SK-N-SH (cell line): Measurements from ENCODE around the gene SPOCK3. TPM values are rescaled to one million over a fixed set of nuclear protein-coding genes. Genes with fewer than 3 reads are reported as not detected.

Experiments used
- CTCF ChIA-PET: fragments of 300-600, 350-600 bp; formaldehyde crosslinking; extraction: SDS; loops from one replicate; lab custom pipeline; 2021; lab: Yijun Ruan, JAX
- POLR2A ChIA-PET: fragments of 350-600 bp; sonication (Branson Sonifier 250); formaldehyde crosslinking; extraction: SDS; loops from one replicate; lab custom pipeline; 2020; ENCODE audit warnings: antibody characterized with exemption, inconsistent platforms; lab: Yijun Ruan, JAX
- DNase-seq: peaks from one replicate; pipeline ENCODE4 v3.0.0; 2012
- H2AFZ ChIP-seq: fragments of 200-600 bp; sonication (generic); 2 replicates; pipeline ENCODE4 v1.8.1; 2016; ENCODE audit warnings: antibody characterized with exemption, mild to moderate bottlenecking, low read depth
- H3F3A ChIP-seq: fragments of 200-600 bp; sonication (generic); replicated peaks from 2 replicates; pipeline ENCODE3; 2016; ENCODE audit warnings: antibody characterized with exemption, mild to moderate bottlenecking; ENCODE audit not compliant: insufficient read depth
- H3K27ac ChIP-seq, 2 experiments: fragments of 200-500 bp in 1 of 2; fragments of 200-600 bp in 1 of 2; sonication (Bioruptor generic) in 1 of 2; sonication (generic), shearing (Covaris generic) in 1 of 2; 2 replicates each; pipeline versions ENCODE4 v1.5.1 to v1.6.1; 2014 to 2016; ENCODE audit warnings: low read depth in 2 of 2, inconsistent platforms in 1 of 2, low read length in 1 of 2, mild to moderate bottlenecking in 1 of 2, mixed read lengths in 1 of 2
- H3K27me3 ChIP-seq: fragments of 200-600 bp; sonication (generic), shearing (Covaris generic); 2 replicates; pipeline ENCODE4 v1.6.1; 2016; ENCODE audit warnings: mixed run types; ENCODE audit not compliant: insufficient read depth
- H3K36me3 ChIP-seq, 2 experiments: fragments of 200-500 bp in 1 of 2; fragments of 200-600 bp in 1 of 2; sonication (Bioruptor generic) in 1 of 2; sonication (generic) in 1 of 2; replicated peaks in 1 of 2; 2 replicates each; pipeline versions ENCODE3 to v1.5.1; 2014 to 2016; ENCODE audit warnings: low read length in 1 of 2, mild to moderate bottlenecking in 1 of 2; ENCODE audit not compliant: insufficient read depth in 2 of 2, control insufficient read depth in 1 of 2
- H3K4me1 ChIP-seq, 2 experiments: fragments of 200-500 bp in 1 of 2; fragments of 200-600 bp in 1 of 2; sonication (Bioruptor generic) in 1 of 2; sonication (generic), shearing (Covaris generic) in 1 of 2; 2 replicates each; pipeline versions ENCODE4 v1.5.1 to v1.6.1; 2014 to 2016; ENCODE audit warnings: low read depth in 1 of 2, low read length in 1 of 2, mixed run types in 1 of 2; ENCODE audit not compliant: insufficient read depth in 2 of 2, control insufficient read depth in 1 of 2
- H3K4me2 ChIP-seq: fragments of 200-600 bp; sonication (generic), shearing (Covaris generic); 2 replicates; pipeline ENCODE4 v1.6.1; 2017; ENCODE audit warnings: mixed run types
- H3K4me3 ChIP-seq, 2 experiments: fragments of 200-500 bp in 1 of 2; fragments of 200-600 bp in 1 of 2; sonication (Bioruptor generic) in 1 of 2; sonication (generic), shearing (Covaris generic) in 1 of 2; 2 replicates each; pipeline versions ENCODE4 v1.5.1 to v1.8.1; 2014 to 2016; ENCODE audit warnings: low read depth in 2 of 2, inconsistent platforms in 1 of 2, low read length in 1 of 2, mild to moderate bottlenecking in 1 of 2, mixed read lengths in 1 of 2, moderate library complexity in 1 of 2
- H3K79me2 ChIP-seq: fragments of 200-600 bp; sonication (generic); 2 replicates; pipeline ENCODE4 v1.8.1; 2017; ENCODE audit warnings: mild to moderate bottlenecking; ENCODE audit not compliant: insufficient read depth
- H3K9ac ChIP-seq: fragments of 200-600 bp; sonication (generic); 2 replicates; pipeline ENCODE4 v1.6.1; 2017; ENCODE audit warnings: mixed run types
- H3K9me2 ChIP-seq: fragments of 200-600 bp; sonication (generic); 2 replicates; pipeline ENCODE4 v1.6.1; 2017; ENCODE audit warnings: mixed run types
- H3K9me3 ChIP-seq: fragments of 200-600 bp; sonication (generic); 2 replicates; pipeline ENCODE4 v1.6.1; 2017; ENCODE audit warnings: mixed run types, mild to moderate bottlenecking, moderate library complexity
- H4K20me1 ChIP-seq: fragments of 200-600 bp; sonication (generic); 2 replicates; pipeline ENCODE4 v1.6.1; 2017; ENCODE audit warnings: mild to moderate bottlenecking, mixed run types; ENCODE audit not compliant: insufficient read depth
- CHD2 ChIP-seq: fragments of 150-350 bp; IDR thresholded peaks from 2 replicates; pipeline ENCODE4 v1.6.1; 2018; ENCODE audit warnings: low read length; ENCODE audit not compliant: partially characterized antibody
- ELF1 ChIP-seq: IDR thresholded peaks from 2 replicates; pipeline ENCODE4 v1.4.0; 2012
- EP300 ChIP-seq, 2 experiments: IDR thresholded peaks; 2 replicates each; pipeline versions ENCODE4 v1.4.0 to v1.6.1; 2012; ENCODE audit warnings: borderline replicate concordance in 1 of 2, low read depth in 1 of 2, low read length in 1 of 2
- FOSL2 ChIP-seq: IDR thresholded peaks from 2 replicates; pipeline ENCODE4 v1.4.0; 2012; ENCODE audit warnings: low read depth, mild to moderate bottlenecking, moderate library complexity, borderline replicate concordance
- GATA2 ChIP-seq: sonication (generic); formaldehyde crosslinking; IDR thresholded peaks from 2 replicates; pipeline ENCODE4 v1.5.0; 2020; ENCODE audit warnings: mild to moderate bottlenecking, missing genetic modification reagents
- JUND ChIP-seq: IDR thresholded peaks from 2 replicates; pipeline ENCODE4 v1.4.0; 2012
- MXI1 ChIP-seq: IDR thresholded peaks from 2 replicates; pipeline ENCODE4 v1.6.1; 2012; ENCODE audit warnings: mild to moderate bottlenecking, low read depth, low read length, improper control_type of control experiment
- NRF1 ChIP-seq: IDR thresholded peaks from 2 replicates; pipeline ENCODE4 v1.6.1; 2012; ENCODE audit warnings: low read depth, mild to moderate bottlenecking, low read length
- RAD21 ChIP-seq: IDR thresholded peaks from 2 replicates; pipeline ENCODE4 v1.6.1; 2012; ENCODE audit warnings: mild to moderate bottlenecking, low read length
- RCOR1 ChIP-seq: fragments of 150-350 bp; IDR thresholded peaks from 2 replicates; pipeline ENCODE4 v1.6.1; 2017; ENCODE audit warnings: antibody characterized with exemption, low read length
- RXRA ChIP-seq: IDR thresholded peaks from 2 replicates; pipeline ENCODE4 v1.4.0; 2012; ENCODE audit warnings: low read depth, mild to moderate bottlenecking, borderline replicate concordance
- SIN3A ChIP-seq: IDR thresholded peaks from 2 replicates; pipeline ENCODE4 v1.6.1; 2012; ENCODE audit warnings: low read depth, mild to moderate bottlenecking, low read length, moderate library complexity, borderline replicate concordance
- TAF1 ChIP-seq: IDR thresholded peaks from 2 replicates; pipeline ENCODE4 v1.6.1; 2012; ENCODE audit warnings: low read depth, mild to moderate bottlenecking, low read length, moderate library complexity, borderline replicate concordance
- TCF12 ChIP-seq: IDR thresholded peaks from 2 replicates; pipeline ENCODE4 v1.4.0; 2012
- TEAD4 ChIP-seq: IDR thresholded peaks from 2 replicates; pipeline ENCODE4 v1.4.0; 2012; ENCODE audit warnings: mild to moderate bottlenecking, borderline replicate concordance; ENCODE audit not compliant: insufficient read depth
- WGBS: methylation state at CpG from one replicate; pipeline ENCODE4 v1.1.6; 2017; ENCODE audit warnings: low lambda C conversion rate; 5-methylcytosine and 5-hydroxymethylcytosine counted together
- polyA plus RNA-seq, 3 experiments: library from polyadenylated mRNA; depleted of rRNA; stranded (reverse); fragments of >200 nt; gene quantifications; 2 replicates each; pipeline ENCODE4 v1.2.3, GENCODE V29; 2012
- TF ChIP-seq, protein P1 (sequence below): IDR thresholded peaks from 2 replicates; pipeline ENCODE4 v1.6.1; 2012; ENCODE audit warnings: mild to moderate bottlenecking, low read depth, low read length, moderate library complexity

SPOCK3 gene
- polyA plus RNA-seq, 1 of the 3 experiments (the other 2 are of a cell fraction): not detected

DNA sequence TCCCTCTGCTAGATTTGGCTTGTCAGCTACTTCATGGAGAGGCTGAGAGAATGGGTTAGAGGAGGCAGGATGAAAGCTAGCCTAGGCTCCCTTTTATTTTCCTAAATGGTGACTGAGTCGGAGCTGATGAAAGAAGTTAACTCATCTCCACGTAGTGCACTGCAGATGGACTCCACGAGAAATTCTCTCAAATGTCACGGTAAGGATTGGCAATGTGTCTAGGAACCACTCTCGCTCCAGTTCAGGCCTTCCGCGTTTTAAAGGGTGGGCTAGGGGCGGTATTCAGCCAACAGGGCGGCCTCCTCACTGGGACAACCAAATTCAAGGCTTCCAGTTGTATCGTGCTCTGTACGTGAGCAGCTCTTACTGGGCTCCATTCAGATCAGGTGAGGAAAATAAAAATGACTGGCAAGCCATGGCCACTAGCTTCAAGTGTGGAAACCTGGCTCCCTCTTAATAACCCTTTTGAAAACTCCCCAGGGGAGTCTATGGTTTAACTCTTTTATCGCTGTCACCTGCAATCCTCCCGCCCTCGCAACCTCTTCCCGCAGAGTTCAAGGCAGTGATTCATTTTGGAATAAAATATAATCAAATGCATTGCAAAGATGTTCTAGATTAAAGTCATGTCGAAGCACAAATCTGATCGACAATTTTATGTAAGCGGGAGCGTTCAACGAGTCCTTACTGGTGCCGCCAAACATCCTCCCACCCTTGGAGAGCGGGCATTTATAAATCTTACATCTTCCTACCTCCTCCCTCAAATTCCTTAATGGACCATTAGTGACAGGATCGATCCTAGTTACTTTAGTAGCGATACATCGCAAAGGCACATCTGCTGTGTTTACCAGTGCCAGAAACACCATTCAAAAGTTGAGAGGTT is 1.2 kb downstream of the SPOCK3 start:
- Histone ChIP-seq H3K4me1 (peaks cover 0 to 11% of the 10 kb centered on the region in 2 experiments; a peak in 1 of 4 replicates), H3K27me3 (peaks cover 25% of the 10 kb centered on the region), H3F3A (no peaks in the 10 kb centered on the region), H3K4me3 (peak overlapping the region in 1 of 2 experiments; percentile 65; a peak in 1 of 4 replicates), H3K9ac (no peak overlapping the region), H2AFZ (peak overlapping the region; percentile 74; the same call in 1 of the 2 replicates), H3K36me3 (no peaks in the 10 kb centered on the region), H3K79me2 (no peaks in the 10 kb centered on the region), H3K4me2 (peak overlapping the region; percentile 89; the same call in 1 of the 2 replicates), H3K9me3 (no peaks in the 10 kb centered on the region), H3K27ac (no peak overlapping the region), H3K9me2 (no peaks in the 10 kb centered on the region), H4K20me1 (no peaks in the 10 kb centered on the region)
- WGBS: 62% methylated on average over 24 of the region's 25 CpGs
- no peak for DNase-seq
- POLR2A ChIA-PET: no interaction called here
- CTCF ChIA-PET: no interaction called here
- TF ChIP-seq CHD2: no peak
- no peak for TF ChIP-seq FOSL2
- no peak for TF ChIP-seq NRF1
- no peak for TF ChIP-seq TEAD4
- no peak for TF ChIP-seq RXRA
- no peak for TF ChIP-seq GATA2
- TF ChIP-seq RCOR1: no peak
- no peak for TF ChIP-seq MXI1
- no peak for TF ChIP-seq TAF1
- no peak for TF ChIP-seq JUND
- TF ChIP-seq, all 33 proteins: peak for 0

DNA sequence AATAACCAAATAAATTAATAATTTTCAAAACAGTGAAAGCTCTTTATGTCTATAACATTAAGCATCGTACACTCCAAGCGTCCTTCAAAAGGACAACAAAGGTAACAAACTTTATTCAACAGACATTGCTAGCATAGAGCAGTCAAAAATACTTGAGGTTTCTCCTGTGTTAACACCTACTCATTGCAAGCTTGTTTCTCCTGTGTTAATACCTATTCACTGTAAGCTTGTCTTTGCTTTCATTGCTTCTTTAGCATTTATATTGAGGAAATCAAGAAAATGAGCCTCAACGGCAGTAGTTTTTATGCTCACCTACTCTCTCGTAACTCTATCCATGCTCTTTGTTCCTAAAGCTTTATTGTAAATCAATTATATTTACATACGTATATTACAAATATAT is 3.5 kb downstream of the SPOCK3 start:
- DNase-seq: no peak
- 53% methylated on average over 5 of the region's 5 CpGs for WGBS
- Histone ChIP-seq H3K9ac (no peak overlapping the region), H3K4me3 (no peak overlapping the region), H2AFZ (no peak overlapping the region), H3K9me2 (no peaks in the 10 kb centered on the region), H3K4me1 (peaks cover 0 to 11% of the 10 kb centered on the region in 2 experiments; a peak in 1 of 4 replicates), H3K36me3 (no peaks in the 10 kb centered on the region), H3K27ac (no peak overlapping the region), H3K27me3 (peaks cover 25% of the 10 kb centered on the region), H4K20me1 (no peaks in the 10 kb centered on the region), H3K79me2 (no peaks in the 10 kb centered on the region), H3F3A (no peaks in the 10 kb centered on the region), H3K4me2 (no peak overlapping the region), H3K9me3 (no peaks in the 10 kb centered on the region)
- ChIA-PET POLR2A (no interaction called here), CTCF (no interaction called here)
- no peak for TF ChIP-seq ELF1
- TF ChIP-seq GATA2: no peak
- no peak for TF ChIP-seq SIN3A
- no peak for TF ChIP-seq EP300 (IDR thresholded peaks at IDR 0.05; ENCODE audit: borderline replicate concordance in 1 of 2, low read depth in 1 of 2, low read length in 1 of 2)
- TF ChIP-seq FOSL2: no peak
- no peak for TF ChIP-seq CHD2
- no peak for TF ChIP-seq TCF12
- no peak for TF ChIP-seq RCOR1
- TF ChIP-seq, protein P1, sequence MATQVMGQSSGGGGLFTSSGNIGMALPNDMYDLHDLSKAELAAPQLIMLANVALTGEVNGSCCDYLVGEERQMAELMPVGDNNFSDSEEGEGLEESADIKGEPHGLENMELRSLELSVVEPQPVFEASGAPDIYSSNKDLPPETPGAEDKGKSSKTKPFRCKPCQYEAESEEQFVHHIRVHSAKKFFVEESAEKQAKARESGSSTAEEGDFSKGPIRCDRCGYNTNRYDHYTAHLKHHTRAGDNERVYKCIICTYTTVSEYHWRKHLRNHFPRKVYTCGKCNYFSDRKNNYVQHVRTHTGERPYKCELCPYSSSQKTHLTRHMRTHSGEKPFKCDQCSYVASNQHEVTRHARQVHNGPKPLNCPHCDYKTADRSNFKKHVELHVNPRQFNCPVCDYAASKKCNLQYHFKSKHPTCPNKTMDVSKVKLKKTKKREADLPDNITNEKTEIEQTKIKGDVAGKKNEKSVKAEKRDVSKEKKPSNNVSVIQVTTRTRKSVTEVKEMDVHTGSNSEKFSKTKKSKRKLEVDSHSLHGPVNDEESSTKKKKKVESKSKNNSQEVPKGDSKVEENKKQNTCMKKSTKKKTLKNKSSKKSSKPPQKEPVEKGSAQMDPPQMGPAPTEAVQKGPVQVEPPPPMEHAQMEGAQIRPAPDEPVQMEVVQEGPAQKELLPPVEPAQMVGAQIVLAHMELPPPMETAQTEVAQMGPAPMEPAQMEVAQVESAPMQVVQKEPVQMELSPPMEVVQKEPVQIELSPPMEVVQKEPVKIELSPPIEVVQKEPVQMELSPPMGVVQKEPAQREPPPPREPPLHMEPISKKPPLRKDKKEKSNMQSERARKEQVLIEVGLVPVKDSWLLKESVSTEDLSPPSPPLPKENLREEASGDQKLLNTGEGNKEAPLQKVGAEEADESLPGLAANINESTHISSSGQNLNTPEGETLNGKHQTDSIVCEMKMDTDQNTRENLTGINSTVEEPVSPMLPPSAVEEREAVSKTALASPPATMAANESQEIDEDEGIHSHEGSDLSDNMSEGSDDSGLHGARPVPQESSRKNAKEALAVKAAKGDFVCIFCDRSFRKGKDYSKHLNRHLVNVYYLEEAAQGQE: no peak
- TF ChIP-seq TAF1: no peak
- no peak for TF ChIP-seq RAD21
